ACHN (cell line): ENCODE measurements around the gene DGKI.
"Not testable (repeated sequence)": the region's sequence is repeated elsewhere in the genome, so short reads cannot be mapped to it uniquely, and the experiment has no call there.

ENCODE experiments used
- DNase-seq: peaks from one replicate; pipeline ENCODE4 v3.0.0-alpha.2; 2015
- in situ Hi-C: cut with HindIII; loops from 2 replicates; pipeline ENCODE4 v1.10.0; 2017; ENCODE audit warnings: low sequenced_read_pairs, low pct_ligation_motif_present, low pct_unique_long_range_greater_than_20kb

Gene DGKI

DNA sequence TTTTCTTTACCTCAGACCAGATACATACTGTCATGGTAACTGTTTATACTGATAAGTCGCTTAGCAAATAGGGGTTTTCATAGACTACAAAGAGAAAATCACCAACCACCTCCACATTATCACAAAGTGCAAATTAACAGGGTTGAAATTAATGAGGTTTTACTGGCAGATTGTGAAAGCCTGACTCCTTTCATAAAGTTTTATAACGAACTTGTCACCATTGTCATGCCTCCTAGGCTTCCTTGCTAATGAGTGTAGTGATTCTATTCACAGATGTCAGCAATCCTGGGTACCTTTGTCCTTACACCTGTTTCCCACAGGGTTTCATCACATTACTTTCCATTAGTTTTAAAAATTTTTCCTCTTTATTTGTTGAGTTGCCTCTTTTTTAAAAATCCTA is 361.0 kb downstream of the DGKI start:
- DNase-seq = no peak
- in situ Hi-C loops = no loop called here

DNA sequence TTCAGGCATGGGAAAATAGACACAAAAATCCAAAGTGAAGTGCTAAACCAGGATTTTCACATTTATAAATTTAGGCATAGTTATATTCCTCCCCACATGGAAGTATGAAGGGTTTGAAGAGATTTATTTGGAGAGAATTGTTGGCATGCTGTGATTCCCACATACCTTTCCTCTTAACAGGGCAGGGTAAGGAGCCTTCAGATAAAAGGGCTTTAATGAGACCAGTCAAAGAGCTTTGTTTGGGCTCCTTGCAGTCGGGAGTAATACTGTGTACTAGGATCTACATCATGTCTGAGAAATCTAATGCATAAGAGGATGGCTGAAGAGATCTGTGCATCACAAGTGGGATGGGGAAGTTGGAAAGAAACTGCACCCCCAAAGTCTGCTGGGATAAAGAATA is 362.4 kb downstream of the DGKI start:
- no peak for DNase-seq
- in situ Hi-C loops = no loop called here

DNA sequence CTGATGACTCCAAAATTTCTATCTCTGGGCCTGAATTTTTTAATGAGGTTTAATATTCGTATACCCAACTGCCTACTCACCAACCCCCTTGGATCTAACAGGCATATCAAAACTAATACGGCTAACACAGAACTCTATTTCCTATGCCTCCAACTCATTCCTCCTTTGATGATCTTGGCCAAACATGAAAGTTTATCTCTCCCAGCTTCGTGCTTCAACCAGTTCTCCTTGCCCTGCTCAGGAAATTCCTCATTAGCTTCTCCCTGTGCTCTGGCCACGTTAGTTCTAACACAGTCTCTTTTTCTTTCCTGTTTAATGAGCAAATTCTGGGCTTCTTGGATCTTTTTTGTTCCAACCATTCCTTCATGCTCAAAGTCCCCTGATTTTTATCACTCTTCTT is 364.3 kb downstream of the DGKI start:
- no peak for DNase-seq
- in situ Hi-C loops = no loop called here

DNA sequence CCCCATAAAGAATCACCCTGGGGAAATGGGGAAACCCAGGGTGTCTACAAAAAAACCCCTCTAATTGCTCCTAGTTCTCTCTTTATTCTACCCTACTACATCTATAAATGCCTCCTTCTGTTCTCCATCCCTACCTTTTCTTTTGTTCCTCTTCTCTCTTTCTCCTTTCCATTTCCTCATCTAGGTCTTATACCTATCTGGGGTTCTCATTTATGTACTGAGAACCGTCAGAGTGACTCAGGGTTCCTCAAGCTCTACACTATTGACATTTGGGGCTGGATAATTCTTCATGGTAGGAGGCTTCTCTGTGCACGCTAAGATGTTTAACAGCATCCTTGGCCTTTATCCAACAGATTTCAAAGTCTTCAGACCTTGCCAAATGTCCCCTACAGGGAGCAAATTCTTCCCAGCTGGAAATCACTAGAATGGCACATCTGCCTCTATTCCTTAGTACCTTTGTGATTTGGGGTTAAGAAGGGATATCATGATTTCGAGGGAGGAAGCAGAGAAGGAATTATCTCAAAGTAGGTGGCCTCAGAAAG is 365.9 kb downstream of the DGKI start:
- DNase-seq = no peak
- in situ Hi-C loops = no loop called here

DNA sequence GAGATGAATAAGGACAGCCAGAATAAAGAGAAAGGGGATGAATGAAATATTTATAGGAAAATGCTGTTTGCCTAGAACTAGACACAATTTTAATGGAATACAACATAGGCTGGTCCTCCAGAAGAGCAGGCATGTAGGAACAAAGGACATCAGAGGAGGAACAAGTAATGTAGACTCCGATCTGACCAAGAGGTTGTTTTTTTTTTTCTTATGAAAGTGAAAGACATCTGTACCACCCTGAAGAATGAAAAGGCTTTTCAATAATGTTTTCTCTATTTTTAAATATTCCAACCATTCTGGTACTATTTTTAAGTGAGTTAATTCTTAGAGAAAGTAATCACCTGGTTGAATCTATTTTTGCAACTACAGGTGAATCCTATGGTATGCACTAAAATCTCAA is 366.4 kb downstream of the DGKI start:
- DNase-seq = no peak
- in situ Hi-C loops = no loop called here

DNA sequence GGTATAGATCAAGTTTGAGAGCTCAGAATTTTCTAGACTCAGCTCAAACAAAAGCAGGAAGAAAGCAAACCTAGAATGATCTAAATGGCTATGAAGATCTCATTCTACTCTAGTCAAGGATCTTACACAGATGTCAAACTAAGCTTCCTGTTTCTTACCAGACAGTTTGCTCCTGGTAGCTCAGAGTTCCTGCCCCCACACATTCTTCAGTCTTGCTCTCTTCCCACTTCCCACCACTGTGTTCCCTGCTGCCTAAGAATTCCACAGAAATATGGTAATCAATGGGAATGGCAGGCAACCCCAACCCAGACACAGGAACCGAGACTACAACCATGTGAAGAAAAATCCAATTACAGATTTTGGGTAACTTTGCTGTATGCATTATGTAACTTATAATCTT is 369.8 kb downstream of the DGKI start:
- in situ Hi-C loops = no loop called here

DNA sequence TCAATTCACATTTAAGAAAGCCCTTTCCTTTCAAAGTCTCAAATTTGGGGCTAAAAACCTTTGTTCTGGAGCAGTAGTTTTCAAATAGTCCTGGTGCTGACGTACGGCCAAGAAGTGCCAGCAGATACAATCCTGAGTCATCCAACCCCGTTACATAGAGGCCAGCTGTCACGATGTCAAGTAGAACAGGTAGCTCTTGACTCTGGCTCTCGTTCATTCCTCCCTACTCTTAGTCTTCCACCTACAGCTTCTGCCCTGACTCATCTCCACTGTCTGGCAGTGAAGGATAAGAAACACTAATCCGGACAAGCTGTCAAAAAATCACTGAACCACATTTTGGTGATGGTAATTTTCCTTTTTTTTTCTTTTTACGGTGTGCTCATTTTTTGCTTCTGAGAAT is 370.8 kb downstream of the DGKI start:
- no peak for DNase-seq
- in situ Hi-C loops = no loop called here

More for the DNA sequence above, 369.8 kb downstream of the DGKI start:
- no peak for DNase-seq

DNA sequence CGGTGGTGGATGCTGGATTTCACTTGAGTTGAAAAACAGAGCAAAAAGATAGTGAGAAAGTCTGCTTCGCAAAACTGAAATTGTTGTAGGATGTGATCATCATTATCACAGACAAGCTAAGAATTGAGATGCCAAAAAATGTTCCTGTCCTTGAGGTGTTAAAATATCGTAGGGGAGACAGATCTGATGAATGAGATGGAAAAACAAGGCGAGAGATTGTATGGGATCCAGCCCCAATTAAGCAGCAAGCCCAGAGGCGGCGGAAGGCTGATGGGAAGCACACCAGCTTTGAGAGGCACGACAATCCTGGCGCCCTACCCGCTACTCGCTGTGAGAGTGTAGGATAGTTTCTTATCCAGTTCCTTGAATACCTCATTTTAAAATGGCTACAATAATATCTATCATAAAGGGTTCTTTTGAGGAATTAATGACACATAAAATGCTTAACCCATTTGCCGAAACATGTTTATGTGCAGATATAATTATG is 372.2 kb downstream of the DGKI start:
- in situ Hi-C loops = no loop called here
- DNase-seq = no peak

DNA sequence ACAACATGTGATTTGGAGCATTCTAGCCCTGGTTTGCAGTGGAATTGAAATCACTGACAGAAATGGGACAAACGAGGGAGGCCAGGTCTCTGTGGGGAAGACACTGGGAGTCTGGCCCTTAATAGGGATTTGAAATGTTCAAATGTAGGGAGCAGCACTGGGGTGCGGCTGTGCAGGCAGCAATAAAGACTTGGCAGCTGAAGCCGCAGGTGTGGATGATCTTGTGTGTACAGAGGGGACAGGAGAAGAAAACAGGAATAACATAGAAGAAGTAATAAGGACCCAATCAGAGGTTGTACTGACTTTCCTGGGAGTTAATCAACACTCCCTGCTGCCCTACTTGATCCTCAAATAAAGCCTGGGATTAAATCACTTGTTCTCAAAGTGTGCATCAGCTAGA is 375.6 kb downstream of the DGKI start:
- in situ Hi-C loops = no loop called here
- no peak for DNase-seq

DNA sequence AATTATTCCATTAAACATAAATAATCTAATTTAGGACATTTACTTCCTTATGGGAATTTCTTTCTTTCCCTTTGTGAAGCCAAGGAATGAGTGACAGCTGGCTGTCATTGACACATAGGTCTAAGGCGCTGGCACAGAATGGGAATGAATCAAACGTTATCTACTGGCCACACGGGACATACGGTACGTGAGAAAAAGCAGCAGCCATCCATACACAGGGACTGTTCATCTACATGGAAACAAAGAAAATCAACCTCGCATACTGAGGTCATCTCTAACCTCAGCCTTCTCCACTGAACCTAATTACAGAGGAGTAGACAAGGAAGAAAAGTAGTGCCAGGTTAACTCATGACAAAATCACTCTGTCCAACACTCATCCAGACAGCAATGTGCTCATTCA is 376.9 kb downstream of the DGKI start:
- DNase-seq = no peak
- in situ Hi-C loops = no loop called here

DNA sequence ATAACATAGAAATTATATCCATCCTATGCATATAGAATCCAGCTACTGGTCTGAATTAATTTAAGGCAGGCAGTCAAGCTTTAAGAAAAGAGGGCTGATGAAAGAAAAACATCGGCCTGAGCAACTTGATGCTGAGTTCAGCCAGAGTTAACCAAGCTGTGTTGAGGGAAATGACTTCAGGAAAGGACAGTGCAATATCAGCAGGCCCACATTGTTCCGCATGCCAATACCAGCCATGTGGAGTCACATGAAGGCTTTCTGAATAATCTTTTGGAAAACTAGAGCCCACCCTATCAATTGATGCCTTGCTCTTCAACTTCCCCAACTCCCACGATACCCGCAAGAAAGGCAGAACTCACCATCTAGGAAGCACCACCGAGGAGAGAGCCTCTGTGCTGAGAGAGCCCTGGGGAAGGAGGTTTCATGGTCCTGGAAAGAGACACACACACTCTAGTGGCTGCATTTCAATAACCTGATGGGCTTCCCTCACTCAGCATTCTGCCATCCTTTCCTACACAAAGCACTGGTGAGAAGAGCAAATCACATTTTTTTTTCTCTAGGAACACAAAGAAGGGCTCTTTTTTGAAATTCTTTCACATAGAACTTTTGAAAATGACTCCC is 377.5 kb downstream of the DGKI start:
- no peak for DNase-seq
- in situ Hi-C loops = no loop called here

DNA sequence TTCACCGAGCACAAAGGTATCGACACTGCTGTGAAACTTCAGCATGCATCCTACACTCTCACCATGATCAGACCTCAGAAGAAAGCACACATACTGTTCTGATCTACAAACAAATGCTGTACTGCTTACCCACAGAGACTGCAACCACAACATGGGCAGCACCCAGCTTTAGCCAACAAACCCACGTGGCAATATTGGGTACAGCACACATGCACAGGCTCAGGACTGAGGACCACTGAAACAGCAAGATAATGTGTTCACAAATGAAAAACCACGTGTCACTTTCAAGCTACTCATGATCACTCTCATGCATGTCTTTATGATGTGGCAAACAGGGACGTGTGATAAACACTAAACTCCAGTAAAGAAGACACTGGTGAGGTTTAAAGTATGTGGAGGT is 383.9 kb downstream of the DGKI start:
- no peak for DNase-seq
- in situ Hi-C loops = no loop called here

DNA sequence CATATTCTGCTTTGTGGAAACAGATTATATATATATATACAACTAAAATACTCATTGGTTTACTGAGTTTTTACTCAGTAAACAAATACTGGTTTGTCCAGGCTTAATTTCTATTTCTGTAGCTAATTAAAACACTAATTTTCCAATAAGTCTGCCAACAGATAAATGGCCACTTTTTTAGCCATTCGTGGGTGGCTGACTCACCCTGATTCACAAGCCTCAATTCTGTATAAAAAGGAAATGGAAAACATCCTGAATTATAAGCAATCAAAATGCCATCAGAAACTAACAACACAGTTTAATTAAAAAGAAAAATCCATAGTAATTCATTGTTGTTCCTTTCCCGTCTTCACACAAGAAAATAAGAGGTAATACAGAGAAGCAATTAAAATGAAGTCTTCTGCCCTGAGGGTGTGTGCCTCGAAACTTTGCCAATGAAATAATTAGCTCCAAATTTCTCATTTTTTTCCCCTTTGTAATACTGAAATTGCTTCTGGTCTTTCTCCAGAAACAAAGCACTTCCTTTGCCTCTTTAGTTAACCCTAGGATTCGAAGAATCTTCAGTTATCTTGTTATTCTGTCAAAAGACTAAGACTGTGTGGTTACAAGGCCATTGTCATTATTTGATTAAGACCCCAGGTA is 384.6 kb downstream of the DGKI start:
- in situ Hi-C loops = no loop called here

DNA sequence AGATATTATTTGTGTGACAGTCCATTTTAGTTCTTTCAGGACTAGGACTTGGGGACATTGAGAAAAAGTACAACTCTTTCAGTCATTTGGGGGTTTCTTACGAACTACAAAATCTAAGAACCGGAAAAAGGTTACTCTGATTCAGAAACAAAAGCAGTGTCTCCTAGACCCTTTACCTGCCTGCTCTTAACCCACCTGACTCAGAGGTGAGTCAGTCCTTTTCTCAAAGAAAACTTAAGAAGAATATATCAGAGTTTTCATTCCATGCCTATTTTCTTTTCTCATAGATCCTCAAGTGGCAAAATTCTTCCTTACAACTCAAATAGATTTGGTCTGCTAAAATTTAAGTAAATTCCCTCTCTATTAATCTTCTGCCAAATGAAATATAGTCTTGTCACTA is 388.4 kb downstream of the DGKI start:
- in situ Hi-C loops = no loop called here

More for the DNA sequence above, 384.6 kb downstream of the DGKI start:
- no peak for DNase-seq

DNA sequence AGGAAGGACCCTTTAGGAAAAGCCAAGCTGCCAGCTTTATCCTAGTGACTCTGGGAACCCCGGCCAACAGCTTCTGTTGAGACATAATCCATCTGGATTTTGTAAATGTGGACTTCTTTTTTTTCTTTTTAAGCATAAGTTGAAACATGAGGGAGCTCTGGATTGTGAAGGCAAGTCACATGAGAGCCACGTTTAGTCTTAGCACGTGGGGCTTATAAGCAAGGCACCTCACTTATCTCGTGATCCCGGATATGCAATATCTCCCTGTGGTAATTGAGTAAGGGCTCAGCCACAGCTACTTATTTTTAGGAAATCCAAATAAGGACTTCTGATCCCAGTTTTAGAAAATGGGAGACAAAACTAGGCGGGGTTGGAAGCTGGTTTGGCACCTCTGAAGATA is 392.0 kb downstream of the DGKI start:
- no peak for DNase-seq

More for the DNA sequence above, 388.4 kb downstream of the DGKI start:
- DNase-seq = no peak

DNA sequence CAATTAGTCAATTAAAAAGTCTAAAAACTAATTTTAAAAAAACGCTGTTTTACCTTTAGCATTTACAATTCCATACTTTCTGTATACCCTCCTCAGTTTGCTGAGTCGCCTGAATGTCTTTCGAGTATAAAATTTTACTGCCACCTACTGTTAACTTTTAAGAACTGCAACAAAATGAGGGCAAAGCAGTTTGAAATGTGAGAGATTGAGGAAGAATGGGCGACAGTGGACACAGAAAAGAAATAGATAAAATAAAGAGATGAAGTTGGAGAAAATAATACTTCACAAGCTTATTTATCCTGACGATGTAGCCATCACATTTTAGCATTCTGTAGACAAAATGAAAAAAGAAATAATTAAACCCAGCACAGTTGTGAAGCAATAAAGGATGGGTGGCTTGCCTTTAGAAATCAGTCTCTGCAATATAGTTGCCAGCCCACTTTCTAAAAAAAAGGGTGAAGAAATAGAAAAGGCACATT is 392.5 kb downstream of the DGKI start:
- in situ Hi-C loops = no loop called here
- peak; percentile 61 for DNase-seq

More for the DNA sequence above, 392.0 kb downstream of the DGKI start:
- in situ Hi-C loops = no loop called here

DNA sequence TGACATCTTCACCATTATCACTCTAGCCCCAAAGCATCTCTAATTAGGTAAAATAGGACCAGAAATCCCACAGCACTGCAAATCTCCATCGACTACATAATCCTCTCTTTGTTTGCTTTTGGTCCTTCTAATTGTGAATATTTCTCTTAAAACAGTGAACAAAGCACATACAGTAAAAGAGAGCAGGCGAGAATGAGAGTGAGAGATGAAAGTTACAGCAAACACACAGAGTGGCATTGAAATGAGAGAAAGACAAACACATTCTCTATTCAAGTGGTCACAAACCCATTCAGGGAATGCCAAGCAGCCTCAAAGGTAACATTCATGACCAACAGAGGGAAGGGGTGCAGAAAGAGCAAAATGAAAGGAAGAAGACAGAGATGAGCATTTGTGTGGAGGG is 393.4 kb downstream of the DGKI start:
- in situ Hi-C loops = no loop called here
- DNase-seq = no peak

DNA sequence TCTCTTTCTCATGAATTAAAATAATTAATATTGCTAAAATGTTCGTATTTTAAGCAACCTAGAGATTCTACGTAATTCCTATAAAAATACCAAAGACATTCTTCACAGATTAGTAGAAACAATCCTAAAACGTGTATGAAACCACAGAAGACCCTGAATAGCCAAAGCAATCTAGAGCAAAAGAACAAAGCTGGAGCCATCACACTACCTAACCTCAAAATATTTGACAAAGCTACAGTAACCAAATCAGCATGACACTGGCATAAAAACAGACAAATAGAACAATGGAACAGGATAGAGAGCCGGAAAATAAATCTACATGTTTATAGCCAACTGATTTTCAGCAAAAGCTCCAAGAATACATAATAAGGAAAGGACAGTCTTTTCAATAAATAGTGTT is 397.8 kb downstream of the DGKI start:
- no peak for DNase-seq
- in situ Hi-C loops = no loop called here

DNA sequence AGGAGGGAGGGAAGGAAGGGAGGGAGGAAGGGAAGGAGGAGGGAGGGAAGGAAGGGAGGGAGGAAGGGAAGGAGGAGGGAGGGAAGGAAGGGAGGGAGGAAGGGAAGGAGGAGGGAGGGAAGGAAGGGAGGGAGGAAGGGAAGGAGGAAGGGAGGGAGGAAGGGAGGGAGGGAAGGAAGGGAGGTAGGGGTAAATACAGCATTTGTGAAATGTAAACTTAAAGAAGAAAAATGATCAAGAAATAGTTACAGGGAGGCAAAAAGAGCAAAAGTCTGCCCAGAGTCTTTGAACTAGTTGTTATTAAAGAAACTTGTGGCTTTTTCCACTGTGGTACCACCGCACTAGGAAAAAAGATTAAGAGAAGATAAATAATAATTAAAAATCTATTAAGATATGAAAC is 398.2 kb downstream of the DGKI start:
- in situ Hi-C loops, DNase-seq: not testable (repeated sequence)

DNA sequence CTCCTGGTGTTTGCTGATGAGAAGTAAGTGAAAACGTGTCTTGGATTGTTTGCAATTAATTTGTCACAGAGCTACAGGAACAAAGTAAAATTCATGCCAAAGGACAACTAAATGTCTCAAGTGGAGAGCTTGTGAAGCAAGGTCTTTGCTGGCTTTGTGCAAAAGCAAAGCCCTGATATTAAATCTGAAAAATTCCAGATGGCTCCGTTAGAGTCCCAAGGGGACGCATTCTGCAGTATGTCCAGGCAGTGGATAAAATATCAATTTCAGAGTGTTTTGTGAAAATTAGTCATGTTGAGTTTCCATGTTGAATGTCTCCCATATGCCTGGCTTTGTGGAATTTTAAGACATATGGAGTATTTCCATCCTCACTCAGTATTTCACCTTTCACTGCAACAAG is 400.7 kb downstream of the DGKI start:
- in situ Hi-C loops = no loop called here
- DNase-seq = no peak
